HEK293 (cell line): Measurements from ENCODE around the gene MEX3A.
A peak's percentile ranks its signal among the peaks of the same experiment; 100 is the strongest.

Experiments used
- CTCF ChIA-PET: fragments of 350-600 bp; formaldehyde crosslinking; extraction: SDS; loops from one replicate; lab custom pipeline; 2021; ENCODE audit warnings: antibody characterized with exemption; lab: Yijun Ruan, JAX
- POLR2A ChIA-PET: fragments of 300-600 bp; formaldehyde crosslinking; extraction: SDS; loops from one replicate; lab custom pipeline; 2020; ENCODE audit warnings: antibody characterized with exemption, inconsistent platforms; lab: Yijun Ruan, JAX
- H3K27ac ChIP-seq: fragments of 200-500 bp; sonication (Bioruptor generic); 2 replicates; pipeline ENCODE4 v1.5.1; 2014; ENCODE audit warnings: low read depth, low read length, control low read depth, inconsistent platforms; ENCODE audit errors: extremely low read depth
- H3K36me3 ChIP-seq, 2 experiments: fragments of 200-500 bp in 1 of 2; sonication (Bioruptor generic) in 1 of 2; 1 replicate in 1 of 2; 2 replicates in 1 of 2; pipeline ENCODE4 v1.5.1; 2014 to 2017; ENCODE audit warnings: inconsistent platforms in 2 of 2, low read length in 2 of 2; ENCODE audit not compliant: control insufficient read depth in 2 of 2, insufficient read depth in 1 of 2
- H3K4me1 ChIP-seq: fragments of 200-500 bp; sonication (Bioruptor generic); 2 replicates; pipeline ENCODE4 v1.5.1; 2014; ENCODE audit warnings: mild to moderate bottlenecking, low read length, inconsistent platforms; ENCODE audit not compliant: control insufficient read depth, insufficient read depth
- H3K4me3 ChIP-seq: 2 replicates; pipeline ENCODE4 v1.5.1; 2011; ENCODE audit warnings: low read depth, mild to moderate bottlenecking, control low read depth, low read length, moderate library complexity
- H3K9me3 ChIP-seq: fragments of 200-500 bp; sonication (Bioruptor generic); 2 replicates; pipeline ENCODE4 v1.5.1; 2014; ENCODE audit warnings: low read depth, low read length, inconsistent platforms; ENCODE audit not compliant: control insufficient read depth, insufficient read depth
- BCL11A ChIP-seq: fragments of 450-650 bp; formaldehyde crosslinking; IDR thresholded peaks from 2 replicates; pipeline ENCODE4 v1.5.1; 2016; ENCODE audit warnings: low read depth, missing biosample characterization, missing genetic modification characterization
- GLIS1 ChIP-seq: fragments of 450-650 bp; formaldehyde crosslinking; IDR thresholded peaks from 2 replicates; pipeline ENCODE4 v1.5.1; 2016; ENCODE audit warnings: missing biosample characterization, missing genetic modification characterization
- IKZF3 ChIP-seq: fragments of 450-650 bp; IDR thresholded peaks from 2 replicates; pipeline ENCODE4 v1.5.0; 2018; ENCODE audit warnings: missing biosample characterization, mild to moderate bottlenecking, missing genetic modification characterization, moderate library complexity
- INSM2 ChIP-seq: fragments of 450-650 bp; formaldehyde crosslinking; IDR thresholded peaks from 2 replicates; pipeline ENCODE4 v1.5.1; 2016; ENCODE audit warnings: missing biosample characterization, missing genetic modification characterization
- KLF16 ChIP-seq: fragments of 450-650 bp; formaldehyde crosslinking; IDR thresholded peaks from 2 replicates; pipeline ENCODE4 v1.5.1; 2017; ENCODE audit warnings: missing biosample characterization, missing genetic modification characterization
- KLF7 ChIP-seq: fragments of 450-650 bp; formaldehyde crosslinking; IDR thresholded peaks from 2 replicates; pipeline ENCODE4 v1.5.1; 2016; ENCODE audit warnings: missing biosample characterization, missing genetic modification characterization, borderline replicate concordance
- SP3 ChIP-seq: fragments of 450-650 bp; formaldehyde crosslinking; IDR thresholded peaks from 2 replicates; pipeline ENCODE4 v1.5.1; 2016; ENCODE audit warnings: missing biosample characterization, missing genetic modification characterization
- TSHZ1 ChIP-seq: fragments of 450-650 bp; formaldehyde crosslinking; IDR thresholded peaks from 2 replicates; pipeline ENCODE4 v1.5.1; 2016; ENCODE audit warnings: missing biosample characterization, missing genetic modification characterization, borderline replicate concordance
- WT1 ChIP-seq: fragments of 450-650 bp; formaldehyde crosslinking; IDR thresholded peaks from 2 replicates; pipeline ENCODE4 v1.5.1; 2016; ENCODE audit warnings: missing biosample characterization, missing genetic modification characterization
- ZBTB10 ChIP-seq: fragments of 450-650 bp; formaldehyde crosslinking; IDR thresholded peaks from 2 replicates; pipeline ENCODE4 v1.5.1; 2016; ENCODE audit warnings: missing biosample characterization, missing genetic modification characterization
- ZBTB17 ChIP-seq: fragments of 450-650 bp; formaldehyde crosslinking; IDR thresholded peaks from 2 replicates; pipeline ENCODE4 v1.5.1; 2016; ENCODE audit warnings: missing biosample characterization, missing genetic modification characterization
- ZBTB48 ChIP-seq: fragments of 450-650 bp; formaldehyde crosslinking; IDR thresholded peaks from 2 replicates; pipeline ENCODE4 v1.5.1; 2016; ENCODE audit warnings: missing biosample characterization, missing genetic modification characterization
- ZBTB7A ChIP-seq: fragments of 450-650 bp; formaldehyde crosslinking; IDR thresholded peaks from 2 replicates; pipeline ENCODE4 v1.5.1; 2016; ENCODE audit warnings: low read depth, missing biosample characterization, missing genetic modification characterization
- ZBTB8A ChIP-seq: fragments of 450-650 bp; formaldehyde crosslinking; IDR thresholded peaks from 2 replicates; pipeline ENCODE4 v1.5.1; 2016; ENCODE audit warnings: missing biosample characterization, missing genetic modification characterization
- ZFP69B ChIP-seq: fragments of 450-650 bp; formaldehyde crosslinking; IDR thresholded peaks from 2 replicates; pipeline ENCODE4 v1.5.1; 2016; ENCODE audit warnings: missing biosample characterization, missing genetic modification characterization
- ZIC2 ChIP-seq: fragments of 450-650 bp; formaldehyde crosslinking; IDR thresholded peaks from 2 replicates; pipeline ENCODE4 v1.5.1; 2016; ENCODE audit warnings: missing biosample characterization, missing genetic modification characterization
- ZNF184 ChIP-seq: fragments of 450-650 bp; IDR thresholded peaks from 2 replicates; pipeline ENCODE4 v1.5.1; 2018; ENCODE audit warnings: missing biosample characterization, mild to moderate bottlenecking, missing genetic modification characterization
- ZNF311 ChIP-seq: fragments of 450-650 bp; formaldehyde crosslinking; IDR thresholded peaks from 2 replicates; pipeline ENCODE4 v1.5.1; 2017; ENCODE audit warnings: missing biosample characterization, missing genetic modification characterization, borderline replicate concordance
- ZNF561 ChIP-seq: fragments of 450-650 bp; IDR thresholded peaks from 2 replicates; pipeline ENCODE4 v1.5.1; 2018; ENCODE audit warnings: missing biosample characterization, missing genetic modification characterization, borderline replicate concordance
- ZNF596 ChIP-seq: fragments of 450-650 bp; IDR thresholded peaks from 2 replicates; pipeline ENCODE4 v1.5.0; 2018; ENCODE audit warnings: missing biosample characterization, mild to moderate bottlenecking, missing genetic modification characterization, moderate library complexity
- ZNF600 ChIP-seq: fragments of 450-650 bp; formaldehyde crosslinking; IDR thresholded peaks from 2 replicates; pipeline ENCODE4 v1.5.1; 2016; ENCODE audit warnings: missing biosample characterization, missing genetic modification characterization
- ZNF660 ChIP-seq: fragments of 450-650 bp; IDR thresholded peaks from 2 replicates; pipeline ENCODE4 v1.5.1; 2018; ENCODE audit warnings: missing biosample characterization, mild to moderate bottlenecking, missing genetic modification characterization
- ZNF677 ChIP-seq: fragments of 450-650 bp; IDR thresholded peaks from 2 replicates; pipeline ENCODE4 v1.5.0; 2018; ENCODE audit warnings: missing biosample characterization, mild to moderate bottlenecking, missing genetic modification characterization, moderate library complexity
- ZNF692 ChIP-seq: fragments of 450-650 bp; formaldehyde crosslinking; IDR thresholded peaks from 2 replicates; pipeline ENCODE4 v1.5.1; 2016; ENCODE audit warnings: missing biosample characterization, missing genetic modification characterization
- ZNF830 ChIP-seq: fragments of 450-650 bp; IDR thresholded peaks from 2 replicates; pipeline ENCODE4 v1.5.0; 2018; ENCODE audit warnings: missing biosample characterization, missing genetic modification characterization, low read depth, mild to moderate bottlenecking, moderate library complexity

Gene MEX3A

GRCh38 chr1:156082309-156083091 is at the start of gene MEX3A:
Gene MEX3A, minus strand, starts transcription at chr1:156082465. Its CDS starts 467 bp downstream, at chr1:156081998.
- peak within 1 kb of the TSS; percentile 64 for H3K27ac ChIP-seq
- peaks cover 0 to 7% of the 10 kb centered on the region in 2 experiments; a peak in 1 of 3 replicates for H3K36me3 ChIP-seq
- H3K4me3 ChIP-seq, result peak within 1 kb of the TSS; percentile 77
- peaks cover 3% of the 10 kb centered on the region; the same call in 1 of the 2 replicates for H3K4me1 ChIP-seq
- POLR2A ChIA-PET, result interaction anchor here (0.6 to 1.1 kb wide), 4 partner anchors 105 to 200 kb away, joined by 3 read pairs; partner anchors contain the start of genes PMF1 and SMG5
- H3K9me3 ChIP-seq, result no peaks in the 10 kb centered on the region
- CTCF ChIA-PET, result interaction anchor here (0.6 to 2.9 kb wide), 10 partner anchors 9 to 178 kb away, joined by 3 to 20 read pairs (median 5); no protein-coding TSS in a partner anchor
- TF ChIP-seq ZBTB48 (tag by site-specific recombination), result peak; percentile 100
- TF ChIP-seq SP3 (tag by site-specific recombination), result peak; percentile 71
- TF ChIP-seq ZNF596 (tag by site-specific recombination), result peak; percentile 67; the same call in 1 of the 2 replicates
- TF ChIP-seq INSM2 (tag by site-specific recombination), result peak; percentile 53; the same call in 1 of the 2 replicates
- no peak for TF ChIP-seq ZNF677 (tag by site-specific recombination)
- peak; percentile 87 for TF ChIP-seq ZBTB7A (tag by site-specific recombination)
- TF ChIP-seq WT1 (tag by site-specific recombination), result 0 out of 2 replicates have a peak, but pooled peaks have one; percentile 11
- TF ChIP-seq ZNF600 (tag by site-specific recombination), result peak; percentile 69; the same call in 1 of the 2 replicates
- TF ChIP-seq ZNF311 (tag by site-specific recombination), result no peak
- peak; percentile 46 for TF ChIP-seq ZIC2 (tag by site-specific recombination)
- TF ChIP-seq BCL11A, result 0 out of 2 replicates have a peak, but pooled peaks have one; percentile 33
- peak; percentile 47; the same call in 1 of the 2 replicates for TF ChIP-seq ZFP69B (tag by site-specific recombination)
- TF ChIP-seq IKZF3 (tag by site-specific recombination), result peak; percentile 56
- TF ChIP-seq ZNF692 (tag by site-specific recombination), result peak; percentile 59; the same call in 1 of the 2 replicates
- TF ChIP-seq KLF7 (tag by site-specific recombination), result no peak
- peak; percentile 95 for TF ChIP-seq ZBTB10 (tag by site-specific recombination)
- peak; percentile 42; the same call in 1 of the 2 replicates for TF ChIP-seq KLF16
- TF ChIP-seq ZBTB17 (tag by site-specific recombination), result peak; percentile 94
- no peak for TF ChIP-seq ZNF184 (tag by site-specific recombination)
- peak; percentile 65 for TF ChIP-seq GLIS1
- peak; percentile 34; the same call in 1 of the 2 replicates for TF ChIP-seq ZNF561
- 0 out of 2 replicates have a peak, but pooled peaks have one; percentile 14 for TF ChIP-seq ZBTB8A (tag by site-specific recombination)
- TF ChIP-seq ZNF830 (tag by site-specific recombination), result no peak
- no peak for TF ChIP-seq TSHZ1 (tag by site-specific recombination)
- peak; percentile 69; the same call in 1 of the 2 replicates for TF ChIP-seq ZNF660
